ENCODE data around the gene H2BK1.

Gene H2BK1

GRCh38 chr7:151191544-151191943, 18.7 kb downstream of the H2BK1 start:
- Histone ChIP-seq H3K4me1 (ENCODE audit: insufficient read depth, low read length, severe bottlenecking) (no peaks in the 10 kb centered on the region), H3K9me3 (ENCODE audit: low read length) (no peaks in the 10 kb centered on the region), H3F3A (ENCODE audit: insufficient read depth, low read length) (no peaks in the 10 kb centered on the region), H3K4me2 (ENCODE audit: low read length) (no peak overlapping the region), H3K27ac (ENCODE audit: low read depth, low read length, poor library complexity, severe bottlenecking) (no peak overlapping the region), H3K79me2 (ENCODE audit: insufficient read depth, low read length) (no peaks in the 10 kb centered on the region), H3K9me2 (ENCODE audit: low read depth, low read length) (no peaks in the 10 kb centered on the region), H3K36me3 (ENCODE audit: insufficient read depth, low read length) (no peaks in the 10 kb centered on the region), H3K27me3 (ENCODE audit: insufficient read depth, low read length) (peaks cover 10% of the 10 kb centered on the region; the same call in 1 of the 2 replicates), H3K4me3 (ENCODE audit: low read depth, low read length, poor library complexity, severe bottlenecking) (no peak overlapping the region), H3K9ac (ENCODE audit: low read length) (no peak overlapping the region), H2AFZ (ENCODE audit: low read length) (no peak overlapping the region), H4K20me1 (ENCODE audit: insufficient read depth, low read length) (no peaks in the 10 kb centered on the region)
- TF ChIP-seq EZH2 (IDR thresholded peaks at IDR 0.05; ENCODE audit: borderline replicate concordance, low read length) (no peak), CTCF (IDR thresholded peaks at IDR 0.05; ENCODE audit: low read length) (no peak)

- Histone ChIP-seq H3F3A (ENCODE audit: insufficient read depth, low read length) (no peaks in the 10 kb centered on the region), H4K20me1 (ENCODE audit: insufficient read depth, low read length) (no peaks in the 10 kb centered on the region), H3K9ac (ENCODE audit: low read length) (no peak overlapping the region), H2AFZ (ENCODE audit: low read length) (no peak overlapping the region), H3K27ac (ENCODE audit: low read depth, low read length, poor library complexity, severe bottlenecking) (no peak overlapping the region), H3K9me2 (ENCODE audit: low read depth, low read length) (no peaks in the 10 kb centered on the region), H3K4me2 (ENCODE audit: low read length) (no peak overlapping the region), H3K4me1 (ENCODE audit: insufficient read depth, low read length, severe bottlenecking) (no peaks in the 10 kb centered on the region), H3K27me3 (ENCODE audit: insufficient read depth, low read length) (peaks cover 20% of the 10 kb centered on the region; the same call in 1 of the 2 replicates), H3K79me2 (ENCODE audit: insufficient read depth, low read length) (no peaks in the 10 kb centered on the region), H3K9me3 (ENCODE audit: low read length) (no peaks in the 10 kb centered on the region), H3K36me3 (ENCODE audit: insufficient read depth, low read length) (no peaks in the 10 kb centered on the region), H3K4me3 (ENCODE audit: low read depth, low read length, poor library complexity, severe bottlenecking) (no peak overlapping the region)
- TF ChIP-seq CTCF (IDR thresholded peaks at IDR 0.05; ENCODE audit: low read length) (no peak), EZH2 (IDR thresholded peaks at IDR 0.05; ENCODE audit: borderline replicate concordance, low read length) (no peak)
These were observed 21.2 kb downstream of the H2BK1 start for GRCh38 chr7:151189038-151189437.

GRCh38 chr7:151188252-151188542, 22.1 kb downstream of the H2BK1 start:
- no peak overlapping the region for H3K4me2 ChIP-seq (ENCODE audit: low read length)
- TF ChIP-seq EZH2 (IDR thresholded peaks at IDR 0.05; ENCODE audit: borderline replicate concordance, low read length), result no peak
- no peak for TF ChIP-seq CTCF (IDR thresholded peaks at IDR 0.05; ENCODE audit: low read length)

More at GRCh38 chr7:151188252-151188542, 22.1 kb downstream of the H2BK1 start:
- Histone ChIP-seq H3K9me2 (ENCODE audit: low read depth, low read length) (no peaks in the 10 kb centered on the region), H3K9me3 (ENCODE audit: low read length) (no peaks in the 10 kb centered on the region), H2AFZ (ENCODE audit: low read length) (no peak overlapping the region), H3K4me1 (ENCODE audit: insufficient read depth, low read length, severe bottlenecking) (no peaks in the 10 kb centered on the region), H3F3A (ENCODE audit: insufficient read depth, low read length) (no peaks in the 10 kb centered on the region), H3K79me2 (ENCODE audit: insufficient read depth, low read length) (no peaks in the 10 kb centered on the region), H4K20me1 (ENCODE audit: insufficient read depth, low read length) (no peaks in the 10 kb centered on the region), H3K36me3 (ENCODE audit: insufficient read depth, low read length) (no peaks in the 10 kb centered on the region), H3K4me3 (ENCODE audit: low read depth, low read length, poor library complexity, severe bottlenecking) (no peak overlapping the region), H3K27ac (ENCODE audit: low read depth, low read length, poor library complexity, severe bottlenecking) (no peak overlapping the region), H3K9ac (ENCODE audit: low read length) (no peak overlapping the region), H3K27me3 (ENCODE audit: insufficient read depth, low read length) (peaks cover 25% of the 10 kb centered on the region; the same call in 1 of the 2 replicates)
